Astrocyte (in vitro differentiated cells and primary cell): ENCODE measurements around the gene GALNT2. TPM values are rescaled to one million over a fixed set of nuclear protein-coding genes. Genes with fewer than 3 reads are reported as not detected.

ENCODE experiments used
- DNase-seq: peaks from one replicate; pipeline ENCODE4 v3.0.0-alpha.2; 2010; ENCODE audit warnings: low read depth
- FAIRE-seq: peaks from 2 replicates; lab custom pipeline; 2011; peaks lifted over from hg19 to GRCh38; lab: Jason Lieb, UNC
- H2AFZ ChIP-seq: 2 replicates; pipeline ENCODE4 v1.6.0; 2012; ENCODE audit warnings: low read depth, low read length, inconsistent platforms
- H3K27ac ChIP-seq: 2 replicates; pipeline ENCODE4 v1.5.1; 2011; ENCODE audit warnings: low read depth, low read length, inconsistent platforms
- H3K27me3 ChIP-seq: 2 replicates; pipeline ENCODE4 v1.6.0; 2011; ENCODE audit warnings: low read length, inconsistent platforms; ENCODE audit not compliant: insufficient read depth
- H3K36me3 ChIP-seq: 2 replicates; pipeline ENCODE4 v1.5.1; 2011; ENCODE audit warnings: low read length, inconsistent platforms; ENCODE audit not compliant: insufficient read depth
- H3K4me1 ChIP-seq: 2 replicates; pipeline ENCODE4 v1.5.1; 2011; ENCODE audit warnings: low read length, inconsistent platforms; ENCODE audit not compliant: insufficient read depth
- H3K4me2 ChIP-seq: 2 replicates; pipeline ENCODE4 v1.6.0; 2012; ENCODE audit warnings: low read length, inconsistent platforms
- H3K4me3 ChIP-seq: 2 replicates; pipeline ENCODE4 v1.5.1; 2011; ENCODE audit warnings: low read depth, mild to moderate bottlenecking, low read length, inconsistent platforms; ENCODE audit not compliant: insufficient read depth
- H3K79me2 ChIP-seq: 2 replicates; pipeline ENCODE4 v1.6.0; 2012; ENCODE audit warnings: mild to moderate bottlenecking, low read length, inconsistent platforms; ENCODE audit not compliant: insufficient read depth
- H3K9ac ChIP-seq: 2 replicates; pipeline ENCODE4 v1.6.0; 2012; ENCODE audit warnings: mild to moderate bottlenecking, low read length, inconsistent platforms
- H3K9me3 ChIP-seq: 2 replicates; pipeline ENCODE4 v1.5.1; 2012; ENCODE audit warnings: low read depth, mild to moderate bottlenecking, low read length, inconsistent platforms; ENCODE audit not compliant: insufficient read depth
- H4K20me1 ChIP-seq: 2 replicates; pipeline ENCODE4 v1.6.0; 2012; ENCODE audit warnings: low read length, inconsistent platforms; ENCODE audit not compliant: insufficient read depth
- H3K27ac Mint-ChIP-seq: one replicate; pipeline ENCODE4 v1.8.0; 2021; ENCODE audit warnings: mild to moderate bottlenecking, mixed read lengths; ENCODE audit not compliant: unreplicated experiment
- H3K27me3 Mint-ChIP-seq: one replicate; pipeline ENCODE4 v1.8.0; 2021; ENCODE audit warnings: low read depth, mixed read lengths; ENCODE audit not compliant: unreplicated experiment
- H3K36me3 Mint-ChIP-seq: one replicate; pipeline ENCODE4 v1.8.0; 2021; ENCODE audit warnings: low read depth, mixed read lengths; ENCODE audit not compliant: unreplicated experiment
- H3K4me1 Mint-ChIP-seq: one replicate; pipeline ENCODE4 v1.8.0; 2021; ENCODE audit warnings: low read depth, mixed read lengths; ENCODE audit not compliant: unreplicated experiment
- H3K4me3 Mint-ChIP-seq: one replicate; pipeline ENCODE4 v1.8.0; 2021; ENCODE audit warnings: mild to moderate bottlenecking, moderate library complexity, mixed read lengths; ENCODE audit not compliant: unreplicated experiment
- H3K9me3 Mint-ChIP-seq: one replicate; pipeline ENCODE4 v1.8.0; 2021; ENCODE audit warnings: mild to moderate bottlenecking, mixed read lengths; ENCODE audit not compliant: unreplicated experiment
- EZH2 ChIP-seq: IDR thresholded peaks from 2 replicates; pipeline ENCODE4 v1.6.1; 2012; ENCODE audit warnings: mild to moderate bottlenecking, low read length, inconsistent platforms; ENCODE audit not compliant: insufficient read depth
- total RNA-seq: library from RNA; stranded (reverse); gene quantifications from 2 replicates; pipeline ENCODE4 v1.2.1, GENCODE V29; 2021
- TF ChIP-seq, protein P1 (sequence below): IDR thresholded peaks from 2 replicates; pipeline ENCODE4 v1.5.1; 2011; ENCODE audit warnings: low read depth, mild to moderate bottlenecking, inconsistent platforms, low read length, moderate library complexity; ENCODE audit not compliant: insufficient read depth

GALNT2 gene
- total RNA-seq, 1 donor from 2014 or later = 507 TPM

DNA sequence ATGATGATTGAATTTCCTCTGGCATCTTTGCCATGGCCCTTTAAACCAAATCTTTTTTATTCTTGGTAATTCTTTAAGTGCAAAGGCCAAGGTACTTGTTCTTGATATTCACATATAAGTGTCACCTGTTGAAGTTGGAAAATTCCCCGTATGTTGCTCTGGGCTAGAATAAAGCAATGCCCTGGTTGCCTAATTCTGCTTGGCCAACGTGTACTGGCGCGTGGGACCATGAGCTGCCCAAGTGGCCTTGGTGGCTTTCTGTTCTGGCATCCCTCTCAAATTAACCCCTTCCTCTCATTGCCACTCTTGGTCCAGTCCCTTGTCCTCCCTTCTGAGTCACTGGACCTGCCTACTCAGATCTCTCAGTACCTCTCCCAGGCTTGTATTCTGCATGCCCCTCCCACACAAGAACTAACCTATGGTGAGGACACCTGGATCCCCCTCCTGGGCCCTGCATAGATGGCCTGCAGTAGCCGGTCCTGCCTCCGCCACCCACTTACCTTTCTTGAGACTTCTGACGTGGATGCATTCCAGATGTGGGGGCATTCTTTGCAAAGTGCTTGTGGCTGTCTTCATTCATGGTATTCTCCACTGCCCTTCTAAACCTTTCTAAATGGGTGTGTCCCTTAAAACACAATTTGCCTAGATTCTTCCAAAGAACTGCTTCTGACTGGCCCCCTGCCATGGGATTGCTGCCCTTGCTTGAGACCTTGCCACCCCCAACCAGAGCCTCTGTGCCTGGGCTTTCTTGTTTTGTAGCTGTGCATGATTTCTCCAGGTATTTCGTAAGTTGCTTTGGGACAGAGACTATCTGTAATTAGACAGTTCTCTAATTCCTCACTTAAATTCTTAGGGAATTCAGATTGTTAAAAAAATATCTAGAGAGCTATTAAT is 152.4 kb downstream of the GALNT2 start:
- H3K27me3 Mint-ChIP-seq = no peaks in the 10 kb centered on the region
- no peaks in the 10 kb centered on the region for H3K9me3 Mint-ChIP-seq
- no peak overlapping the region for H3K4me3 Mint-ChIP-seq
- Histone ChIP-seq H3K27me3 (no peaks in the 10 kb centered on the region), H3K27ac (no peak overlapping the region), H3K4me1 (peaks cover 5% of the 10 kb centered on the region), H4K20me1 (peaks cover 80% of the 10 kb centered on the region), H3K4me3 (no peak overlapping the region), H3K4me2 (no peak overlapping the region), H3K36me3 (no peaks in the 10 kb centered on the region), H2AFZ (no peak overlapping the region), H3K79me2 (peaks cover 61% of the 10 kb centered on the region), H3K9me3 (no peaks in the 10 kb centered on the region), H3K9ac (no peak overlapping the region)
- TF ChIP-seq EZH2 = no peak
- TF ChIP-seq, protein P1, sequence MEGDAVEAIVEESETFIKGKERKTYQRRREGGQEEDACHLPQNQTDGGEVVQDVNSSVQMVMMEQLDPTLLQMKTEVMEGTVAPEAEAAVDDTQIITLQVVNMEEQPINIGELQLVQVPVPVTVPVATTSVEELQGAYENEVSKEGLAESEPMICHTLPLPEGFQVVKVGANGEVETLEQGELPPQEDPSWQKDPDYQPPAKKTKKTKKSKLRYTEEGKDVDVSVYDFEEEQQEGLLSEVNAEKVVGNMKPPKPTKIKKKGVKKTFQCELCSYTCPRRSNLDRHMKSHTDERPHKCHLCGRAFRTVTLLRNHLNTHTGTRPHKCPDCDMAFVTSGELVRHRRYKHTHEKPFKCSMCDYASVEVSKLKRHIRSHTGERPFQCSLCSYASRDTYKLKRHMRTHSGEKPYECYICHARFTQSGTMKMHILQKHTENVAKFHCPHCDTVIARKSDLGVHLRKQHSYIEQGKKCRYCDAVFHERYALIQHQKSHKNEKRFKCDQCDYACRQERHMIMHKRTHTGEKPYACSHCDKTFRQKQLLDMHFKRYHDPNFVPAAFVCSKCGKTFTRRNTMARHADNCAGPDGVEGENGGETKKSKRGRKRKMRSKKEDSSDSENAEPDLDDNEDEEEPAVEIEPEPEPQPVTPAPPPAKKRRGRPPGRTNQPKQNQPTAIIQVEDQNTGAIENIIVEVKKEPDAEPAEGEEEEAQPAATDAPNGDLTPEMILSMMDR = no peak
- H3K4me1 Mint-ChIP-seq = peaks cover 33% of the 10 kb centered on the region
- no peak for FAIRE-seq
- DNase-seq = no peak
- peaks cover 11% of the 10 kb centered on the region for H3K36me3 Mint-ChIP-seq
- H3K27ac Mint-ChIP-seq = no peak overlapping the region

DNA sequence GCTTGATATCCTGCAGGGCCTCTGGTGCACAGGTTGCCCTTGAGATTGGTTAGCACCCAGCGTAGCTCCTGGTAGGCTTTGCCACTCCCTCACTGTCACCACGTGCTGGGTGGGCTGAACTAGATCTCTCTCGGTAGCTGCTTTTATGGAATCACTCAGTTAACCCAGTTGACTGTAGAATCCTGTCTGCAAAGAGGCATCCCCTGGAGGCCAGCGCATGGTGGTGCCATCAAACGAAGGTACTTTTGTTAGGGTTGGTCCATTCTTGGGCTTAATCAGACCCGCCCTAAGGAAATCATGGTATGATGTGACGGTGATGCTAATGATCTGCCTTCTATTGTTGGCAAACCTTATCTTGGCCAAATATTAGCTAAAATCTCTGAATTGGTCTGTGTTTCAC is 153.4 kb downstream of the GALNT2 start:
- TF ChIP-seq, protein P1 = no peak
- no peak for TF ChIP-seq EZH2
- H3K27ac Mint-ChIP-seq = no peak overlapping the region
- H3K36me3 ChIP-seq = no peaks in the 10 kb centered on the region
- peaks cover 11% of the 10 kb centered on the region for H3K36me3 Mint-ChIP-seq
- H3K27ac ChIP-seq = no peak overlapping the region
- peaks cover 60% of the 10 kb centered on the region for H3K79me2 ChIP-seq
- no peaks in the 10 kb centered on the region for H3K9me3 ChIP-seq
- DNase-seq (no peak), FAIRE-seq (no peak)
- no peaks in the 10 kb centered on the region for H3K9me3 Mint-ChIP-seq
- H3K4me3 Mint-ChIP-seq = no peak overlapping the region
- H3K9ac ChIP-seq = no peak overlapping the region
- no peaks in the 10 kb centered on the region for H3K27me3 ChIP-seq
- no peak overlapping the region for H3K4me2 ChIP-seq
- H2AFZ ChIP-seq = no peak overlapping the region
- peaks cover 25% of the 10 kb centered on the region for H3K4me1 Mint-ChIP-seq
- H3K4me1 ChIP-seq = no peaks in the 10 kb centered on the region
- peaks cover 78% of the 10 kb centered on the region for H4K20me1 ChIP-seq
- H3K27me3 Mint-ChIP-seq = no peaks in the 10 kb centered on the region
- no peak overlapping the region for H3K4me3 ChIP-seq

GRCh38 chr1:230220907-230221306 is 153.9 kb downstream of the GALNT2 start:
- Mint-ChIP-seq H3K9me3 (no peaks in the 10 kb centered on the region), H3K27me3 (no peaks in the 10 kb centered on the region), H3K36me3 (peaks cover 13% of the 10 kb centered on the region), H3K27ac (no peak overlapping the region), H3K4me1 (peaks cover 25% of the 10 kb centered on the region), H3K4me3 (no peak overlapping the region)
- no peak overlapping the region for H2AFZ ChIP-seq
- DNase-seq (no peak), FAIRE-seq (no peak)
- H4K20me1 ChIP-seq = peaks cover 78% of the 10 kb centered on the region
- no peaks in the 10 kb centered on the region for H3K9me3 ChIP-seq
- H3K79me2 ChIP-seq = peaks cover 64% of the 10 kb centered on the region
- no peaks in the 10 kb centered on the region for H3K27me3 ChIP-seq
- no peaks in the 10 kb centered on the region for H3K36me3 ChIP-seq
- H3K4me1 ChIP-seq = no peaks in the 10 kb centered on the region
- no peak overlapping the region for H3K4me2 ChIP-seq
- no peak overlapping the region for H3K27ac ChIP-seq
- H3K9ac ChIP-seq = no peak overlapping the region
- TF ChIP-seq, protein P1 = no peak
- no peak for TF ChIP-seq EZH2
- H3K4me3 ChIP-seq = no peak overlapping the region
